Breast epithelium (tissue), 3 donors: ENCODE results near the gene CYTH4.

ENCODE experiments used
- POLR2A ChIP-seq: fragments of 450-650 bp; IDR thresholded peaks from one replicate; pipeline ENCODE4 v1.6.1; 2016; ENCODE audit warnings: antibody characterized with exemption, mild to moderate bottlenecking, moderate library complexity
- POLR2AphosphoS5 ChIP-seq, 3 donors: sonication (generic); formaldehyde crosslinking; IDR thresholded peaks; one replicate each; pipeline ENCODE4 v1.6.1; 2017; ENCODE audit warnings: antibody characterized with exemption in 3 of 3
- TF ChIP-seq, protein P1 (sequence below), 3 donors: fragments of 450-650 bp; IDR thresholded peaks; one replicate each; pipeline ENCODE4 v1.5.1; 2016 to 2017; ENCODE audit warnings: antibody characterized with exemption in 3 of 3, mild to moderate bottlenecking in 3 of 3, moderate library complexity in 3 of 3

DNA sequence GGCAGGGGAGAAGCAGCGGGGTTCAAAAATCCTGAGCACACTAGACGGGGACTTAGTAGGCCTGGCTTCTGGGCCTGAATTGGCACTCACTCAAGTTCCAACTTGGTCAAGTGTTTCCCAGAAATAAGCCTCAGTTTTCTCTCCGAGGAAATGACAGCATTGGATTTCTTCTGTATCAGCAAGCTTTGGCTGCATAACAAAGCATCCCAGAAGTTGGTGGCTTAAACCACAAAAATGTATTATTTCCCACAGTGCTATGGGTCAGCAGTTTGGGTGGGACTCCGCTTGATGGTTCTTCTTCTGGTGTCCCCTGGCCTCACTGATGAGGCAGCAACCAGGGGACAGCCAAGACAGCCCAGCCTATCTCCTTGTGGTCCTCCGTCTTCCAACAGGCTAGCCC is 1.6 kb upstream of the CYTH4 start:
- TF ChIP-seq, protein P1, sequence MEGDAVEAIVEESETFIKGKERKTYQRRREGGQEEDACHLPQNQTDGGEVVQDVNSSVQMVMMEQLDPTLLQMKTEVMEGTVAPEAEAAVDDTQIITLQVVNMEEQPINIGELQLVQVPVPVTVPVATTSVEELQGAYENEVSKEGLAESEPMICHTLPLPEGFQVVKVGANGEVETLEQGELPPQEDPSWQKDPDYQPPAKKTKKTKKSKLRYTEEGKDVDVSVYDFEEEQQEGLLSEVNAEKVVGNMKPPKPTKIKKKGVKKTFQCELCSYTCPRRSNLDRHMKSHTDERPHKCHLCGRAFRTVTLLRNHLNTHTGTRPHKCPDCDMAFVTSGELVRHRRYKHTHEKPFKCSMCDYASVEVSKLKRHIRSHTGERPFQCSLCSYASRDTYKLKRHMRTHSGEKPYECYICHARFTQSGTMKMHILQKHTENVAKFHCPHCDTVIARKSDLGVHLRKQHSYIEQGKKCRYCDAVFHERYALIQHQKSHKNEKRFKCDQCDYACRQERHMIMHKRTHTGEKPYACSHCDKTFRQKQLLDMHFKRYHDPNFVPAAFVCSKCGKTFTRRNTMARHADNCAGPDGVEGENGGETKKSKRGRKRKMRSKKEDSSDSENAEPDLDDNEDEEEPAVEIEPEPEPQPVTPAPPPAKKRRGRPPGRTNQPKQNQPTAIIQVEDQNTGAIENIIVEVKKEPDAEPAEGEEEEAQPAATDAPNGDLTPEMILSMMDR (IDR thresholded peaks at IDR 0.05): no peak
- TF ChIP-seq POLR2A: no peak
- TF ChIP-seq POLR2AphosphoS5 (IDR thresholded peaks at IDR 0.05): no peak
